Activated CD4-positive, alpha-beta T cell treated with anti-CD3 and anti-CD28 coated beads for 4 hours (primary cell): ENCODE data around the gene CDK17.
"Not testable (repeated sequence)": the region's sequence is repeated elsewhere in the genome, so short reads cannot be mapped to it uniquely, and the experiment has no call there.

ENCODE experiments used
- DNase-seq, 2 donors: peaks; one replicate each; pipeline ENCODE4 v3.0.0-alpha.2; 2020

Gene CDK17

DNA sequence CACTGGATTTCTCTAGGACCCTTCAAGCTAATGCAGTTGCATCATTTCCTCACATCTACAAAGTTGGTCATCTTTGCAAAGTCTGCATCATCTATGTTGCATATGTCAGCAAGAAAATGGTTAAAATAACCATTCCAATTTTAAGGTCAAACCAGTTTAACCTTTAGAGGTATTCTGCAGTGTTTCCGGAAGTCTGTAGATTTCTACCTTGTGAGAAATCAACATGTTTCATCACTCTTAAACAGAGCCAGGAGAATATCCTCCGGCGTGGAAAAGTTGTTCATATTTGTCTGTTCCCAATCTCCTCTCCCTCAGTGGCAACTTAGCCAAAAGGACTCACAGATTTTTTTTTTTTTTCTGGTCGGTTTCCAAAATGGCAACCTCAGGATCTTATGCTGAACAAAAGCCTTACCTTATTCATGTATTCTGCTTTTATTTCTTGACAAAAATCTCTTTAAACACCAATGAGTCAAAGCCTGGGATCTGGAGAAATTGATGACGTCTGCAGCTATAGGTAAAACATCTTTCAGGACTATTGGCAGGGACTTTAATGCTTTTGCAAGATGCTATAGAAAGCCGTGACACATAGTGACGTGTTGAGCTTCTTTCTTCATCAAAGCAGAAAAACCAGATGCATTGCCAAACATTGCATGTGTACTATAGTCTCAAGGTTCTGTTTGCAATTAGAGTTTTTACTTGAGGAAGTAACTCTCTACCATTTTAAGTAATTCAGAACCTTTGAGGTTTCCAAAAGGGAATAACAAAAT, 16.0 kb upstream of the CDK17 start:
- no peak for DNase-seq

DNA sequence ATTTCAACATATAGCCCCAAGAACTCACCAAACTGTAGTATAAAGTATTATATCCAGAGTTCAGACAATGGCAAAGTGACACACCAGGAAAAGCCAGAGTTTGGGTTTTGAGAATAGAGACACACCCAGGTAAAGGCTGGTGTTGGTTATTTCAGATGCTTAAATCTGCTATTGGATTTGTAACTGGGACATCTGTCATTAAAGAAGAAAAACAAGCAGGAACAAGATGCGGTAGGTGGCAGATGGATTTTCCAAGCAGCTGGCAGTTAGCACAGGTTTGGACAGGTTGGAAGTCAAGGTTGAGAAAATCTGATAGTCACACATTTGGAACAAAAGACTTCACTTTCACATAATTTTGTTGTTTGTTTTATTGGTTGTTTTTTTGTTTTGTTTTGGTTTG, 14.4 kb upstream of the CDK17 start:
- DNase-seq: no peak

DNA sequence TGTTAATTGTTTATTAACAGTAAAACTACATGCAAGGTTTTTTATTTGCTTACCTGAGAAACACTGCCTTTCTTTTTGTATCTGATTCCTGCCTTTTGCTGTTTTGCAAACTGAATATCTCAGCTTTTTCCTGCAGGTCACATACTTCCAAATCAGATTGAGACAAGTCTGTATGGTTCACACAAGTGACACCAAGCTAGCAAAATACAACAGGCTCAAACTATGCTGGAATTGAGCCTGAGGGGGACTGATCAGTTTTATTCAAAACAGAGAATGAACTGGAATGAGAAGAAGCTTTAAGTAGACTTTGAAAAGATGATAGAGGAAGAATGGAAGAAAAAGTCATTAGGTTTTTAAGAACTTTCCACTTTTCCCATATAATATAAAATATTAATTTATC, 12.2 kb upstream of the CDK17 start:
- no peak for DNase-seq

DNA sequence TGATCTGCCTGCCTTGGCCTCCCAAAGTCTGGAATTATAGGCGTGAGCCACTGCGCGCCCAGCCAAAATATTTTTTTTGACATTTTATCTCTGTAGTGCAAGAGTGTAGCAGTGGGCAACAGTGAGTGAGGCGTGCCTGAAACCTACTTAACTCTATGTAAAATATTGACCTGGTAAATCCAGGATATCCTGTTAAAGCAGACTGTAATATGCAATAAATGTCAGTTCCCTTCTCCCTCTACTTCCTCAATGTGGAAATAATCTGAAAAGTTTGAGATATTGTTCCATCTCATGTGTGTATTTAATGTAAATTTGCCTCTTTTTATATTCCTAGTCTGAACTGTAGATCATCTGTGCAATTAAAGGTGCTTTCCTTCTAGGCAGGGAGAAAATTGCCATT, 9.5 kb upstream of the CDK17 start:
- no peak for DNase-seq

DNA sequence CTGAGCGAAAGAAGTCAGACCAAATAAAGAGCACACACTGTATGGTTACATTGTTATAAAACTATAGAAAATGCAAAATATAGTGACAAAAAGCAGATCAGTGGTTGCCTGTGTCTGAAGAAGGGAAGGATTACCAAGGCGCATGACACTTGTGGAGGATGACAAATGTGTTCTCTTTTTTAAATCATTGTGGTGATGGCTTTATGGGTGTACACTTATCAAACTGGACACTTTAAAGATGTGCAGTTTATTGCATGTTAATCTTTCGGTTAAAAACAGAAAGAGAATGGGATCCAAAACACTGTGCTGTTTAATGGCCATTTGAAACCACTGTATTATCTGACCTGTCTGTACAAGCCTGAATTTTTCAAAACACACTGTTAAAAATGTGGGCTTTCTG, 8.8 kb upstream of the CDK17 start:
- DNase-seq: no peak

DNA sequence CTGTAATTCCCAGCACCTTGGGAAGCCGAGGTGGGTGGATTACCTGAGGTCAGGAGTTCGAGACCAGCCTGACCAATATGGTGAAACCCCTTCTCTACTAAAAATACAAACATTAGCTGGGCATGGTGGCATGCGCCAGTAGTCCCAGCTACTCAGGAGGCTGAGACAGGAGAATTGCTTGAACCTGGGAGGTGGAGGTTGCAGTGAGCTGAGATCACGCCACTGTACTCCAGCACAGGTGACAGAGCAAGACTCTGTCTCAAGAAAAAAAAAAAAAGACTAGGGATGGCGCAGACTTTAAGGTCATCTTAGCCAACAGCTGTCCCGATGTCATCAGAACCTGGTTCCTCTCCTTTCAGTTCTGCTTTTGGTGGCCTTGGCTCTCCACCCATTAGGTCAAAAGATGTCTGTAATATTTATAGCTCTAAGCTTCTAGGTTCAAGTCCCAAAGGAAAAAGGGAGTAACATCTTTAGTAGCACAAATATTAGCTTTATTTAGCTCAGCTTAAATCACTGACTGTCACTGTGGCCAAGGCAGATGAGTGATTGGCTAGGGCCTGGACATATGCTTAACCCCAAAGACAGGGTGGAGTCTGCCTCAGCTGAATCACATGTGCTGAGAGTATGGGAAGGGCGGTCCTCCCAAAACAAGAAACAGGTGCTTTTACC, 7.3 kb upstream of the CDK17 start:
- not testable (repeated sequence) for DNase-seq

DNA sequence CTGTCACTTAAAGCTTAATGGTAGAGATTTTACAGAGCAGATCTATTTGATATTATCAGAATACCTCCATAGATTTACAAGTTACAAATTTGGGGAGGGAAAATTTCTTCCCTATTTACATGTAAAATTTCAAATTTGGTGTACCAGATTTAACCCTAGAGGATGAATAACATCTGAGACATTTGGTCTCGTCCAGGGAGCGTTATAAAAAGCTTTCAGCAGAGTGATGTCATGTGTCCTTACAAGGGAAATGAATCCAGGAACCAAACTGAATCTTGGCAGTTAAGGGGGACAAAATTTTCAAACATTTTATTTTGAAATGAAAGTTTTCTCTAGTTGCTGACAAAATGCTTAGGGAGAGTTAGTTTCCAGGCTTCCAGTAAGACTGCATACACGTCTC, 4.5 kb upstream of the CDK17 start:
- no peak for DNase-seq

DNA sequence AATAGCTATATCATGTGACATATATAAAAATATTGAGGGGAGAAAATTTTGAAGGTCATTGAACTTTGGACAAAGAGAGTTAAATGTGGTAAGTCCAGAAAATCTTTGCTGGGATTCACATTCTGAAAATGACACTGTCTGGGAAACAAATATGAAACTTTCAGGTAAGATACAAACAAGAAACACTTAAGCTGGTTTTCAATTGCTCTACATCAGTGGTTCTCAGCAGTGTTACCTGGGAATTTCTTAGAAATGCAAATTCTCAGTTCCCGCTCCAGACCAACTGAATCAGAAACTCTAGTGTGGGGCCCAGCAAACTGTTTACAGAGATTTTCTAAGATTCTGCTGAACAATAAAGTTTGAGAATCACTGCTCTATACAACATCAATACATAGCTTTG, 3.6 kb upstream of the CDK17 start:
- DNase-seq: no peak

DNA sequence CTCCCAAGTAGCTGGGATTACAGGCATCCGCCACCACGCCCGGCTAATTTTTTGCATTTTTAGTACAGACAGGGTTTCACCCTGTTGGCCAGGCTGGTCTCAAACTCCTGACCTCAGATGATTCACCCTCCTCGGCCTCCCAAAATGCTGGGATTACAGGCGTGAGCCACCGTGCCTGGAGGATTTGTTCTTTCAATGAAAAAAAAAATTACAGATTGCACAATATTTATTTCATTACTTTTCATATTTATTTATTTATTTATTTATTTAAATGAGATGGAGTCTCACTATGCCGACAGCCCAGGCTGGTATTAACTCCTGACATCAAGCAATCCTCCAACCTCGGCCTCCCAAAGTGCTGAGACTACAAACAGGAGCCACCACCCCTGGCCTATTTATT, 2.3 kb upstream of the CDK17 start:
- not testable (repeated sequence) for DNase-seq

DNA sequence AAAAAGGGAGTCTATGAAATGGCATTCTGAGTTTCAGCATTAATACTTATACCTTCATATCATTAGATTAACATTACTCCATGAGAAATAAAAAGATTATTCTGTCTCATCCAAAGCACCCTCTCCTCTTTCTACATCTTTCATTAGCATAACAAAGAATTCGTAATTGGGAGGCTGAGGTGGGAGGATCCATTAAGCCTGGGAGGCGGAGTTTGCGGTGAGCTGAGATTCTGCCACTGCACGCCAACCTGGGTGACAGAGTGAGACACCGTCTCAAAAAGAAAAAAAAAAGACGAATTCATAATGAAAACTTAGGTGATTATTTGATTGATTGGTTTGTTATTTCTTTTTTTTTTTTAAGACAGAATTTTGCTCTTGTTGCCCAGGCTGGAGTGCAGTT, 1.8 kb upstream of the CDK17 start:
- no peak for DNase-seq

DNA sequence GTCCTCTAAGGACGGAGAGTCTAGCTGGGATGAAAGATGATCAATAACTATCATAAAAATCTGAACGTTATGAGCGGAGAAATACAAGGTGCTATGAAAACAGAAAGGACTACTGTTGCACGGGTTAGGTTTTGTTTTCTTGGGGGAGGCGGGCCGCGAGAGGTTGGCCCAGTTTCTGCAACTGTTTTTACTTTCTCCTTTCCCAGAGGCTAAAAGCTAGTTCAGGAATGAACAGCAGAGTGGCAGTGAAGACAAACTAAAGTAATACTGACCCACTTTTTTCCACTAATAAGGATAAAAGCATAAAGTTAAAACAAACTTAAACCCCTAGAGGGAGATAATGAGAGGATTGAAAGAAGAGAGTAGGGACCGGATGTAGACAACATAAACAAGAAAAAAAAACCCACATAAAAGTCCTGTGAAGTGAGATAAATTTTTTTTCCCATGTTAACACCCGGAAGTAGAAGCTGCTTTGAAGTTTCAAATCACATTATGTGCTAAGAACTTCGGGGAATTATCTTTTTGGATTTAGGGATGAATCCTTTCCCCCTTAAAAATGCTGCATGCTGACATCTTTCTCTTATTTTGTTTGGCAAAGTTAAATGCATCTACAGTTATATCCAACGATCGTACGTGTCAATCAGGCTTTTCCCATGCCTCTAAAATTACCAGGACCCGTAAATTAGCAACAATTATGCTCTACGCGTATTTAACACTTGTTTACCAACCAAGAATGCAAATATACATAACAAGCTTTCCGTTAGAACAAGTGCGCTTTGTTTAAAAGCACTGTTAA, 1.0 kb upstream of the CDK17 start:
- peak; percentile 19 to 25 for DNase-seq

DNA sequence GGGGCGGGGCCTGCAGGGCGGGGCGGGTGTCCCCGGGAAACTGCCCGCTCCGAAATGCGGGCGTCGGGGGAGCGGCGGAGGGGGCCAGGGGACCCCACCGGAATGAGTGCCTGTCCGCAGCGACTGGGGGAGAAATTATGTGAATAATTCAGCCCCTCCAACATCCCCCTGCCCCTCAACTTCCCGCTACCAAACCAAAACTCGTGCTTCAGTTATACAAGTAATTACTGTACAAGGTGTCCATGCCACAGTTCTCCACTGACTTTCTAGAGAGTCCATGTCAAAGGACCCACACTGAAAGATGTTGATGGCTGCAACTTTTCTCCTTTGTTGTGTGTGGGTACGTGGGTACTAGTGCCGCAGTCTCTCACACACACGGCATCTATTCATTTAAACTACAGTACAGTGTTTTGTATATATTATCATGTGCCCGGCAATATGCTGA, 414 bp upstream of the CDK17 start:
- no peak for DNase-seq

DNA sequence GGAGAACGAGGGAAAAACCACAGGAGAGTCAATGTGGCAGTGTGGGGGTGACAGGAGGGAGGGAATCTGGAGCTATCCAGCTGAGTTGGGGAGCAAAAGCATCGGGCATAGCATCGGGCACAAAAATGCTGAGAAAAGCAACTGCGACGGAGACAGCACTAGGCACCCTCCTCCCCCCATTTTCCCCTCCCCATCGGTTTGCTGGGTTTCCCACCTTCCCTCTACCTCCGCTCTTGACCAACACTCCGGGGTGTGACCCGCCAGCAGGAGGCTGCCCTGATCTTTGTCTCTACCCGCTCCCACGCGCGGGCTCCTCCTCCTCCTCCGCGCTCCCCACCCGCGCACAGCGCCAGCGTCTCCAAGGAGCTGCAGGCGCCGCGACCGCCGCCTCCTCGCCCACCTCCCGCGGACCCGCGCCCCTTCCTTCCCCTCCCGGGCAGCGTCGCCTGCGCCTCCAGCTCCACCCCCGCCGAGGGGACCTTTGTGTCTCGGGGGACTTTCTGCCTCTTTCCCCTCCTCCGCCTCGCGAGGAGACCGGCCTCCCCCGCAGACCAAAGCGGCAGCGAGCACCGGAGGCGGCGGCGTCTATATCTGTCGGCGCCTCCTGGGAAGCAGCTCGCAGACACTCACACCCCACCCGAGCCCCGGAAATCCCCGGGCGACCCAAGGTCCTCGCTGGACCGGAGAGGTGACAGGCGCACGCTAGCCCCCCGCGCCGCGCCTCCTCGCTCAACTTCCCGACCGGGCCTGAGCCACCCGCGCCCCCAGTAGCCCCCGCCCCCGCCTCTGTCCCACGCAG, 920 bp downstream of the CDK17 start:
- DNase-seq: peak; percentile 80 to 90

DNA sequence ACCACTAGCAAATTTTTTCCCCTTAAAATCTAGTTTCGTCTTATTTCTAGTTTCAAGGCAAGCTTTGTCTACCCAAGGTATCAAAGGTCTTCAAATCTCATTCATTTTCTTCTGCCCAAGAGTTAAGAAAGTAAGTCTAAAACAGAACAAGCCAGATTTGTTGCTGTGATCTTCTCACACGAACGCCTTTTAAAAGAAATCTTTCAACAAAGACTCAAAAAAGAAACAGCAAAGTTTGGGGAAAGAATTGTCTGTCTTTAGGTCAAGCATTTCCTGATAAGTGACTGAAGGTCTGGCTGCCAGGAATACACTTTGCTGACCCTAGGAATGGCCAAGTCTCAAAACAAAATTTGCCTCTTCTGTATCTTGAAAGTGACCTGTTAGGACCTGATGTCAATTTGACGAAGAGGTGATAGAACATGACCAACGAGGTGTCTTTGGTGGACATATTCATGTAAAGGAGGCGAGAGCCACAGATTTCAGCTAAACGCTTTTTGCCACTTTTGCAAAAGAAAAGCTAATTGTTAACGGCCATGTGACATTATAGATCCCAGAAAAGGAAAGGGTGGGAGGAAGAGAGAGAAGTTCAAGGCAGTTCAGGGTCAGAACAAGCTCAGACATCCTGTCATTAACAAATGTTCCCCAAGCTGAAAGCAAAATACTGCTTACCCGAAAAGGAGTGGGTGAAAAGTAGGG, 1.7 kb downstream of the CDK17 start:
- no peak for DNase-seq

DNA sequence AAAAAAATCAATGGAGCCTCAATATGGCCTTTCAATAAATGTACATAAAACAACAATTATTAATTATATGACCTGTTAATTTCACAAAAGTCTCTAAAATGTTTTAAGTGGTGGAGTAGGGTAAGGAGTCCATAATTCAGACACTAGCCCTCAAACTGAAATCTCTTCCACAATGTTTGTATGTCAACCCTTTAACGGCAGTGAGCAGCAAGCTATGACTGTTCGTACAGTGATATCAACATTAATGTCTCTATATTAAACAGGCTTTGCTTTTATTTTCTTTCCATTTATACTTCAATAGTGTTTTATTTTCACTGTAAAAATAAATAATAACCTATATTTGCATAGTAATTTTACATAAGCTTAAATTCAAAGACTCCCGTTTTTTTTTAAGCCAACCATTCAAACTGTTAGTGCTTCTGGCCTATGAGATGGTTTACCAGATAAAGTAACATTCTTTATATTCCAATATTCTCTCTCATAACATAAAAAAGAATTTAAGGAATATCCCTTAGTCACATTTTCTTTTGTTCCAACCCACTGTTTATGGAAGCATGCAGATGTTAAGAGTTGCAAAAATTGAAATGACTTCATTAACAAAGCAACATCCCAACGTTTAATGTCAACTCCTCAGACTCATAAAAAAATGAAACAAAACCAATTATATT, 2.3 kb downstream of the CDK17 start:
- DNase-seq: no peak

DNA sequence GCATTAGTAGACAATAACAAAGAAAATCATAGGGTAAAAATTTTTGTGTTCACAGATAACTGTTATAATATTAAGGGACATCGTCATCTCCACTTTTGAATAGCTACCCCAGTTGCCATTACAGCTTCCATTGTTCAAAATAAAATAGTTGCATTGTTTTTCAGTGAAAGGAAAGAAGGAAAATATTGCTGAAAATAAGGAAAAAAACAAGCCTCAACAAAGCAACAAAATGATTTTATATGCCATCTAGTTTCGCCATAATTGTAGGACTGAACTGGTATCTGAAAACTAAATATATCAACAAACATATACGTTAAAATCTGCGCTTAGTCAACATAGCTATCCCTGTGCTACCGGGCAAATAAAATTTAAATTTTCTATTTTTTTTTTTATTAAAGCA, 3.3 kb downstream of the CDK17 start:
- no peak for DNase-seq

DNA sequence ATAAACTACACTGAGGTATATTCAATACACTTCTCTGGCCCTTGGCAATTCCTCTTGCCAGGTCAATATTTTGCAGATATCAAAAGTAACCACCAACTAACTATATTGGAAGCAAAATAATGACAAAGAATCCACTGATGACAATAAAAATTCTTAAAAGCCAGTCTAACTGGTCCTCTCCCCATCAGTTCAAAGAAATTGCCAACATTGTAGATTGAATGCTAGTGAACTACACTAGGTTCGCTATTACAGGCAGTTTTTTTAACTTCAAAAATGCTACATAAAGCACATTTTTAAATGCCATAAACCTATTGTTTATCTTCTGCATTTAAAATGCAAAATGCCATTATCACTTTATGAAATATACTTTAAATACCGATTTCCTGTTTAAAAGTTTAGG, 4.0 kb downstream of the CDK17 start:
- DNase-seq: no peak

DNA sequence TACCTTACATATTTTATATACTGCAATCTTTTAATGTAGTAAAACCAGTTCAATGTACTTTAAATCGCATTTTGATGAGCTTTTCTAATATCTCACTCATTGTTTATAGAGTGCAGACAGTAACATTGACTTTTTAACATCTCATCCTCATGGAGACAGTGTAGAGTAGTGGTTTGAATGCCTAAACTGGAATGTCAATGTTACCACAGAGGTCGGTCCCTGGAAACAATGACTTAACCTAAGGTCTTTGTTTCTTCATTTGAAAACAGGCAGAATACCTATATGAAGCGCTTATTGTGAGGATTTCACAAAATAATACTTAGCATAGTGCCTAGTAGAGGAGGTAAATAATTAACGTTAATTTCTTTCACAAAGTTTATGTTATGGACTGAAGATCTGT, 5.0 kb downstream of the CDK17 start:
- no peak for DNase-seq

DNA sequence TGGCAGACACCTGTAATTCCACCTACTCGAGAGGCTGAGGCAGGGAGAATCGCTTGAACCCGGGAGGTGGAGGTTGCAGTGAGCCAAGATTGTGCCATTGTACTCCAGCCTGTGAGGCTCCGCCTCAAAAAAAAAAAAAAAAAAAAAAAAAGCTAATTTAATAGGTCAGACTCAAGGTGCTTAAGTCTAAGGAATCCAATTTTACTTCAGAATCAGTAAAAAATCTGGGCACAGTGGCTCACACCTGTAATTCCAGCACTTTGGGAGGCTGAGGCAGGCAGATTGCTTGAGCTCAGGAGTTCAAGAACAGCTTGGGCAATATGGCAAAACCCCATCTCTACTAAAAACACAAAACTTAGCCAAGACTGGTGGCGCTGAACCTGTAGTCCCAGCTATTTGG, 7.0 kb downstream of the CDK17 start:
- DNase-seq: not testable (repeated sequence)

DNA sequence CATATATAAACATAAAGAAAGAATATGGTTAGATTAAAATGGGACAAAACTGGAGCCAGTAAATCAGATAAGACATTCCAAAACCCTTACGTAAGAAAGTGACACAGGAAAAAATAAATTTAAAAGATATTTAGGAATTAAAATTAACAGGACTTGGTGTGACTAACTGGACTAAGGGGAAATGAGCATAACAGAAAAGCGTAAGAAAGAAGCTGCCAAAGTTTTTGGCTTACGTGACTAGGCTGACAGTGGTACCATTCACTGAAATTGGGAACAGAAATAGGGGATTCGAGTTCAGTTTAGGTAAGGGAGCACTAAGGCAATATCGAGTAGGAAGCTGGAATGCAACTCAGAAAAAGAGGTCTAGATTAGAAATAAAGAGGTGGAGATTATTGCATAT, 7.8 kb downstream of the CDK17 start:
- DNase-seq: no peak

DNA sequence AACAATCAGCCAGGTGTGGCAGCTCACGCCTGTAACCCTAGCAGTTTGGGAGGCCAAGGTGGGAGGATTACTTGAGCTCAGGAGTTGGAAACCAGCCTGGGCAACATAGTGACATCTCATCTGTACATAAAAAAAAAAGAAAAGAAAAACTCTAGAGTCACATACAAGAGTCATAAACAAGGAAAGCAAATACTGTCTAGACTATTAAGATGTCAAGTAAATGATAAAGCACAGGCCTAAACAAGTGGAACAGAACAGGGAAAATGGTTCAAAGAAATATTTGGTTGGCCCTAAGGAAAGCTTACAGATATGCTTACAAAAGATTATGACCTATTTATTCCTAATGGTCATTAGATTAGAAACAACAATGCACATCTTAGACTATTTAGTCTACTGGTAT, 12.3 kb downstream of the CDK17 start:
- DNase-seq: no peak

DNA sequence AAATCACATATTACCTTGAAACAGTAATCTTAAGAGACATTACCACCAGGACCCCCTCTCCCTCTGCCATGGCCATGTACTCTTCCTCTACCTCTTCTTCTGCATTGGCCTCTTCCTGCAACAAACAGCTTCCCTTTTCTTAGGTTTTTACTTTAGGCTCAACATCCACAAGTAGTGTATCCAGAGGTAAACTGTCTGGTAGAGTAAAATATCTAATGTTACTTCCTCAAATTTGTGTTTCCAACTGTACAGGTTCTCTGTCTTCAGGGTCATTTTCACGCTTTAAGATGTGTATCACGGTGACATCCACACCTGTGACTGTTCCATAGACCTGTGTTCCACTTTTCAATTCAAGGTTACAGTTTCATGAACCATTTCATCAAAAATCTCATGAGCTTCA, 13.4 kb downstream of the CDK17 start:
- no peak for DNase-seq
